Skeletal muscle cell (primary cell): ENCODE results near the gene SCARB1.

Experiments used
- DNase-seq: peaks from one replicate; pipeline ENCODE4 v3.0.0-alpha.2; 2010; ENCODE audit warnings: low read depth
- H3K4me3 ChIP-seq: 2 replicates; pipeline ENCODE4 v1.5.1; 2011; ENCODE audit warnings: low read depth, mild to moderate bottlenecking, control low read depth, low read length, moderate library complexity

SCARB1 gene

DNA sequence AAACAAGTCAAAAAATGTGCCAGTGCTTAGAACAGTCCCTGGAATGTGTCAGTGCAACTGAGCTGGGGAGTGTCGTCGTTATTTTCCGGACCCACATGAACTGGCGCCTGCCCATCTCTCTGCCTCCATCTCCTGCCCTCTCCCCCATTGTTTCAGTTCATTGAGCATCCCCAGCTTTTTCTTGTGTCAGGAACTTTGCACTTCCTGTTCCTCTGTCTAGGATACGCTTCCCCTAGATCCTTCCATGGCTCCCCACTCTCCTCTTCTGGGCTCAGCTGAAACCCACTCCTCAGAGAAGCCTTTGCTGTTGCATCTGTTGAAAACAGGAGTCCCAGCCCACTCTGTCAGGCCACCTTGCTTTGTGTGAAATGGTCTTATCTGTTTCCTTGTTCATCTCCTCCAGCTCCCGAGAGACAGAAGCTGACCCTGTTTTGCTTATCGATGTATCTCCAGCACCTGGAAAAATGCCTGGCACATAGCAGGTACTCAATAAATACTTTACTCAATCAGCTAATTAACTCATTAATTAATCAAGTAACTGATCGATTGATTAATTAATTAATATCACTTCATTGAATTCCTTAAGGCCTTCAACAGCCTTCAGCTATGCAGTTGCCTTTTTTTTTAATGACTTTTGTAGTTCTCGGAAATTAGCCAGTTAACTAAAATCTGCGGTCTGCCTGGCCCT, 2.7 kb upstream of the SCARB1 start:
- H3K4me3 ChIP-seq, result no peak overlapping the region
- no peak for DNase-seq

DNA sequence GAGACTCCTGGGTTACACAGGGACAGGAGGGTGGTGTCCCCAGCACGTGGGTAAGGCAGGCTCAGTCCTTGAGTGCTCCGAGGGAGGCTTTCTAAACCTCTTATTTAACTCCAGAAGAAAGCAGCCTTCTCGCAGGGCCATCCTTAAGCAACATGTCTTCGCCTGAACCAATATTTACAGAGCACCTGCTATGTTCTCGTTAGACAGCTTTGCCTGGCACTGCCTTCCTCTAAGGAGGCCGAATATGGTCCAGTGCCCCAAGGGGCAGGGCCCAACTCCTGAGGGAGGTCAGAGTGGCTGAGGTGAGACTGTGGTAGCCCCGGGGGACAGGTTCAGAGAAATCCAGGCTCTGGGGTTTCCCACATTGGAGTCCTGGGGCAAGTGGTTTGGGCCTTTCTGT, 2.1 kb upstream of the SCARB1 start:
- no peak overlapping the region for H3K4me3 ChIP-seq
- no peak for DNase-seq

DNA sequence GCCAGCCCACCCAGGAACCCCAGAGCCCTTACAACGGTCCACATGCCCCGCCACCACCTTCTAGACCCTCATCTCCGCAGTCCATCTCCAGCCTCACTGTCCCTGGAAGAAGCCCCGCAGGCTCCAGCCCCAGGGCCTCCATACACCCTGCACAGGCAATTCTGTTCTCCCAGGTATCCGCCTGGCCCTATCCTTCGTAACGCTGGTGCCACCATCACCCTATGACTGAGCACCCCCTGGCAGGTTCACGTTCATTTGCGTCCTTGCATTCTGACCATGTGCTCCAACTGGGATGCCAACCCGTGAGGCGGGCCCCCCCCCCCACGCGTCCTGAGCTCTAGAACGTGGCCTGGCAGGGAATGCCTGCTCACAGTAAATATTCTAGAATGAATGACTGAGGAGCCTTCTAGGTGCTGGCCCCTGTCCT, 675 bp upstream of the SCARB1 start:
- DNase-seq, result no peak
- H3K4me3 ChIP-seq, result peak overlapping the region; percentile 35

DNA sequence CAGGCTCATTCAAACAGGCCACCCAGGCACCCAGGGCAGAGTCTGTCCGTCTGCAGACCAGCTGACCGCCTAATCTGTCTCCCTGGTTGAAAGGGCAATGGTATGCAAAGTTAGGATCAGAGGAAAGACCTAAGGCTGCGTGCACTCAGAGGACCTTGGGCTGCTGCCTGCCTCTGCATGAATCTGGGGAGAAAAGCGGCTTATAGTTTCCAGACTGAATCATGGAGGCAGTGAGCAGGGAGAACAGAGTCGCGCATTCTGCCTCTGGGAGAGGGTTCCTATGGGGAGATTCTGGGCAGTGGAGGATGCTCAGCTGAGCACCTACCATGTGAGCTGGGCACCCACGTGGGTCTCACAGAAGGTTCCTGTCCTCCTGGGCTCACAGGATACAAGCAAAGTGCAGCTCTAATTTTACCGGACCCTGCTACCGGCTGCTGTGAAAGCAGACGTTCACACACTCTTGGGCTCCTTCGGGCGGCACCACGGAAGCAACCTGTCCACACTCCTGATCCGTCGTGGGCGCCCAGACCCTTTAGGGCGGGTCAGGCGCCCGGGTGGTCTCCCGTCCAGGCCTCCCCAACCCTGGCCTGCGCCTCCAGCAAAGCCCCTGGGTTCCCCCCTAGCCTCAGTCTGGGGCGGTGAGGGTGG, 772 bp downstream of the SCARB1 start:
- no peak for DNase-seq
- peak overlapping the region; percentile 72 for H3K4me3 ChIP-seq

DNA sequence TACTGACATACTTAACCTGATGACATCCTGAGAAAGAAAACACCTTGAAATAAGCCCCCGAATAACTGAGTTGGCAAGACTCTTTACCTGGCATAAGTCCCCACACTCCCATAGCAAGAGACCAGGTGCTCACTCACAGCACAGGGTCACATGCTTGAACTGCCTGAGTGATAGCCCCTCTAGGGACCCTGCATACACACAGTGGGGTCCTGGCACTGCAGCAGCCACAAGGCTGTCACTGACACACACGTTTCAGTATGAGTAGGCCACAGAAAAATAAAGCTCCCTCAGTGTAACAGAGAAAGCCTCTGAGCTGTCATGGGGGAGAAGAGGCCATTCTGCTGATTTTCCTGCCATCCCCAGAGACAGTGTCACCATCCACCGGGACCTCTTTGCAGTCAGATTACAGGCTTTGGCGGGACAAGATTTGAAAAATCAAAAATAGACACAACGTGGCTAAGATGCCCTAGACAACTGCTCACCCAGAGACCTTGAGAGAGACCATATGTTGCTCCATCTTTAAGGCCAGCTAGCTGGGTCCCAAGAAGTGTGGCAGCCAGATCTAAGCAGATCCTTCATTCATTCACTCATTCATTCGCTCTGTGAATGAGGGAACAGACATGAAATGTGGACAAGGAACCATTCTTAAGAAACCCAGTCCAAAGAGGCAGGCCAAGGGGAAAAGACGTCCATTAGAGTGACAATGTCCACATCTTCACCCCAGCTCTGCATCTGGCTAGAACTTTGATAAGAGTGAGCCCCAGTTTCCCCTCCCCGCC, 1.6 kb downstream of the SCARB1 start:
- DNase-seq, result no peak
- H3K4me3 ChIP-seq, result peak overlapping the region; percentile 72

DNA sequence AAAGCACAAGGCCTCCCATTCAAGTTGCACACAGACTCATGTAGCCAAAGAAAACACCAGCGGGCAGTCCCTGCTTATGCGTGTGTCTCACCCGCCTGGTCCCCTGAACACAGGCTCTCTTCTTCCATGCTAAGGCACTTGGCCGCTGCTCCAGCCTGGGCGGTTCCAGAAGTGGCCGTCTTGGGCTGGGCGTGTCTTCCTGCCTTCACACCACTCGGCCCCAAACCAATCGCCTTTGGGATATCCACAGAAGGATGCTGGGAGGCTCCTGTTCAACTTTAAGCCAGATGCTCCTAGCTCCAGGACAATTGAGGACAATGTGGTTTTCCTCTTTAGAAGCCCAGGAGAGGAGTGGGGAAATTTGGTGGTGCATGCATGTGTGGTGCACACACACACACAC, 2.2 kb downstream of the SCARB1 start:
- peak; percentile 37 for DNase-seq
- no peak overlapping the region for H3K4me3 ChIP-seq

DNA sequence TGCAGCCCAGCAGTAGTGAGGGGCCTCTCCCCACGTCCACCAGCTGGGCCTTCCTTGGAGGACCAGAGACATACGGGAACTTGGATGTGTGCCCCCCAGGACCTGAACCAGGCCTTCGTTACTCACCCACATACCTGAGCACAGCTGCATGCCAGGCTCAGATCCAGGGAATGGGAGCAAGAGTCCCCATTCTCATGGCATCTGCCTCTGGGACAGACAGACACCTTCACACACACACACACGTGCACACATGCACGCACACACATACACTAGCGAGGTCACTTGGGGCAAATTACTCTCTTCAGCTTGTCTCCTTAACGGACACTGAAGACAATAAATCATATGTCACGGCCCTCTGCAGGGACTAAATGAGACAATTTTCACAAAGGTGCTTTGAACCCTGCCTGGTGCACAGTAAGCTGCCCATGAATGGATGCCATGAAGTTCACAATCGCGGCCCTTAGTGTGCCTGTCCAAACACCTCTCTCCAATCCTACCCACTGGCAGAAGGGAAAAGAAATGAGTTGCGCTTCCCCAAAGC, 5.7 kb downstream of the SCARB1 start:
- no peak for DNase-seq
- no peak overlapping the region for H3K4me3 ChIP-seq

DNA sequence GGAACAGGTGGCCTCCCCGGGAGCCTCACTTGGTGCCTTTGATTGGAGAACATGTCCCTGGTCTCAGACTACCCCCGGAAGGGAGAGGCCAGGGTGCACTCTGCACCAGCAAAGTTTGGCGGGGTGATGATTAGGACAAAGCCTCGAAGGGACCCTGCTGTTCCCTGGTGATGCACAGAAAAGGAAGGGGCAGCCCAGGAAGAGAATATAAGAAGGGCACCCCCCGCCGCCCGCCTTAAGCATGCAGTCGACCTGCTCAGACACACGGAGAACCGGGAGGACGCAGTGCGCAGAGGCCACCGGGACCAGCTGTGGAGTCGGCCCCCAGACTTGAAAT, 6.9 kb downstream of the SCARB1 start:
- no peak for DNase-seq
- H3K4me3 ChIP-seq, result no peak overlapping the region

DNA sequence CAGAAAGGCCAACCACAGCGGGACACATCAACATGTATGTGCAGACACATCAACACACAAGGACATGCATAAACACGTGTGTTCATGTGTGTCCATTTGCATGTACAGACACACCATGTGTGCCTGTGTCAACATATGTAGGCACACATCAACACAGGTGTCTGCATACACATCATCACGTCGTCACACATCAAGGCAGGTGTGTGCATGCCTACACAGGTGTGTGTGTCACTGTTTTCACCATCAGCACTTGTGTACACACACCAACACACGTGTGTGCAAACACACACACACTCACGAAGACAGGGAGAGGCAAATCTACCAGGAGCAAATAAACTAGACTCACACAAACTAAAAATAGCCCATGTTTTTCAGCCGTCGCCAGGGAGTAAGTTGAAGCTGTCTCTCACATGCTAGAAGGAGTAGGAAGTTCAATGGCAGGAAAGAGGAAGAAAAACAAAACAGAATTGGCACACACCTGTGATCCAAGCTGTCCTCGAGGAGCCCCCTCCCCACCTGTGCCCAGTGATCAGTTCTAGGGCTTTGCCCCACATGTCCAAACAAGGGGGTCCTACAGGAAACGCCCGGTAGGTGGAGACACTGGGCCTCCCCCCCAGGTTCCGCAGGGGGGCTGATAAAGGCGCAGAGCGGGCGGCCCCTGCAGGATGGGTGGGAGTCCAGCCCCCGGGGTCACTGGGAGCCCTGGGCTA, 7.4 kb downstream of the SCARB1 start:
- no peak for DNase-seq
- no peak overlapping the region for H3K4me3 ChIP-seq

DNA sequence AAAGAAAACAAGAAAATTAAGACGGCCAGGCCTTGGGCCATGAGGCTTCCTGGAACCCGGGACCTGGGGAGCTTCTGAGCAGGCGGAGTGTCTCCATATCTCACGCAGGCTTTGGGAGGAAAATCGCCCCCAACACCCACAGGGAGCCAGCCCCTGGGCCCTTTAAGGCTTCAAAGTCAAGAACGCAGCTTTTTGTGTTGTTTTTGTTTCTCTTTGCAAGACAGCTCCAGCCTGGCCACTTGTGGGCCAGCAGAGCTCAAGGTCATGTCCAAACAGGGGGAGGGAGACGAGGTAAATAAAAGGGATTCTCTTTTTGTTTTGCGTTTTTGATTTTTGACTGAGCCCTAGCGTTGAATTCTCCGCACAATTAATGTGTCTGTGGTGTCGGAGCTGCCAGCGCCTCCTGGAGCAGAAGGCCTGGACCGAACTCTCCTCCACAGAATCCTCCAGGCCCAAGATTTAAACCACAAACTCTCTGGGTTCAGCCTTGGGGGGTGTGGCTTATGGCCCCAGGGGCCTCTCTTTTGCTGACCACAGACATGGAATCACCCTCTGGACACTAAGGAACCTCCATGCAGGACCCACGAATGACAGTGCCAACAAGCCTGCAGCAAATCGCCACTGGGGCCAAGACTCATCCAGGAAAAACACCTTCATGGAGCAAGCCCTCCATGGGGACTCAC, 8.2 kb downstream of the SCARB1 start:
- no peak for DNase-seq
- no peak overlapping the region for H3K4me3 ChIP-seq

DNA sequence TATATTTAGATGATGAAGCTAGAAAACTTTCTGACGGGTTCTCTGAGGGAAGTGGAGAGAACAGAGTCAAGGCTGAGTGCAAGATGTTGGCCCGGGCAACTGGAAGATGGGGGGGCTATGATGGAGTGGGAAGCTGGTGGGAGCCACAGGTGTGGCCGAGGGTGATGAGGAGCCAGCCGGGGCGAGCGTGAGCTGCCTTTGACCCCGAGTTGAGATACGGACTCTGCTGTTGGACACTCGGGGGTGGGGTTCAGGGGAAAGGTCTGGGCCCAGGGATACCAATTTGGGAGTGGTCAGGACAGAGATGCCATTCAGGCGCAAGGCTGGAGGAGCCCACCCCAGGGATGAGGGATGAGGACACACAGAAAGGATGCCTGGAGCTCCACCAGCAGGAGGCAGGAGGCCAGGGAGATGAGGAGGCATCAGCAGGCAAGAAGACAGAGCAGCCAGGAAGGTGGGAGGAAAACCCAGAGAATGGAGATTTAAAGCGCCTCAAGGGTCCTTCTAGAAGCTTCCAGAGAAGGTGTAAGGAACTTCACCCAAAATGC, 9.0 kb downstream of the SCARB1 start:
- DNase-seq, result no peak
- no peak overlapping the region for H3K4me3 ChIP-seq

DNA sequence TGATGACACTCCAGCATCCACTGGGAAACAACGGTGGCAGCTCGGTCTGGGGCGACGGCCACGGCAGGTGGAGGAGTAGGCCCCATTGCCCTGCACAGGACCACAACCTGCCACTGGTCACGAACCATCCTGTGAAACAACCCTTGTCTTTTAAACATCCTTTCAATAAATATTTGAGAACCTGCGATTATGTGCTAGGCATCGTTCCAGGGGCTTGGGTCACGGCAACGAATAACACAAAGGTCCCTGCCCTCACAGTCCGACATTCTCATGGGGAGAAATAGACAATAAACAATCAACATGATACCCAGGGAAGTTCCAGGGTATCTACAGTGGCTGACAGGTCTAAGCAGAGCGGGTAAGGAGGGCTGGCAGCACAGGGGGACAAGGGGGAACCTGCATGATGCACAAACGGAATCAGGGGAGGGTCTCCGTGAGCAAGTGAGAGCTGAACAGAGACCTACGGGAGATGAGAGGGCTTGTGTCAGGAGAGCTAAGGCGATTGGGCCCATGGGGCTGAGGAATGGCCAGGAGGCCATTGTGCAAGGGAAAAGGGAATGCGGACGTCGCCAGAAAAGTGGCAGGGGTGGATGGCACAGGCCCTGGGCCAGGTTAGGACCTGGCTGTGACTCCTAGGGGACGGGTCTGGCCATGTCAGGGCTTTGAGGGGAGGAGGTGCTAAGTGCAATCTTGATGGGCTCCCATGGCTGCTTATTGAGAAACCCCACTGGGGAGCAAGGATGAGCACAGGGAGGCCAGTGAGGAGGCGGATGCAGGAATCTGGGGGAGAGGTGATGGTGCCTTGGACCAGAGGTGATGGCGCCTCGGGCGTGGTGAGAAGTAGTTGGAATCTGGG, 9.7 kb downstream of the SCARB1 start:
- H3K4me3 ChIP-seq, result no peak overlapping the region
- no peak for DNase-seq

DNA sequence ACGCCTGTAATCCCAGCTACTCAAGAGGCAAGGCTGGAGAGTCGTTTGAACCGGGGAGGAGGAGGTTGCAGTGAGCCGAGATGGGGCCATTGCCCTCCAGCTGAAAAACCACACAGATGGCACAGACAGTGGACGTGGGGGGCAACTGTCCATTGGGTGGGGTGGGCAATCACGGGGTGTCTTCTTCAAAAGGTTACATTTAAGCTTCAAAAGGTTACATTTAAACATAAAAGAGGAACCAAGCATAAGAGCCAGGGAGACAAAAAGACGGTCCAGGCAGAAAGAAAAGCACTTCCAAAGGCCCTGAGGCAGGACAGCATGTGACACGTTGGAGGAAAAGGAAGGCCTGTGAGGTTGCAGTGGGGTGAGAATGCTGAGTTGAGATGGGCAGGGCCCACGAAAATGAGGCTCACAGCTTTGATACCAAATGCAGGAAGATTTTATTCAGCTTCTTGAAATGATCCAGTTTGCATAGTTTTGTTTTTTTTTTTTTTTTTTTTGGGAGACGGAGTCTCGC, 10.7 kb downstream of the SCARB1 start:
- H3K4me3 ChIP-seq, result no peak overlapping the region
- no peak for DNase-seq

DNA sequence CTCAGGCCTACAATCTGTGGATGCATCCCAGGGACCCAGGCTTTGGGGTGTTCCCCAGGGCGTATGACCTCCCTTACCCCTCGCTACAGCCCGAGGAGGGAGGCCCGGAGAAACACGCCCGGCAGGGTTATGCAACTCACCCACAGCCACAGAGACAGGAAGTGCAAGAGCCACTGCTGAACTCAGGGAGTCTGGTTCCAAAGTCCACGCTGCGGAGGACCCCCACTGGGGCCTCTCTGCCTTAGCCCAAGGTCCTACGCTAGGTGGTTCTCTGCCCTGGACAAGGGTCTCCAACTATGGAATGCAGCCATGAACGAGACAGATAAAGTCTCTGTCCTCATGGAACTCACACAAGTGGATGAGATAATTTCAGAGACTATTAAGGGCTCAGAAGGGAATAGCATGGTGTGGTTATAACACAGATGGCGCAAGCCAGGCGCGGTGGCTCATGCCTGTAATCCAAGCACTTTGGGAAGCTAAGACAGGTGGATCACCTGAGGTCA, 11.3 kb downstream of the SCARB1 start:
- no peak for DNase-seq
- H3K4me3 ChIP-seq, result no peak overlapping the region

DNA sequence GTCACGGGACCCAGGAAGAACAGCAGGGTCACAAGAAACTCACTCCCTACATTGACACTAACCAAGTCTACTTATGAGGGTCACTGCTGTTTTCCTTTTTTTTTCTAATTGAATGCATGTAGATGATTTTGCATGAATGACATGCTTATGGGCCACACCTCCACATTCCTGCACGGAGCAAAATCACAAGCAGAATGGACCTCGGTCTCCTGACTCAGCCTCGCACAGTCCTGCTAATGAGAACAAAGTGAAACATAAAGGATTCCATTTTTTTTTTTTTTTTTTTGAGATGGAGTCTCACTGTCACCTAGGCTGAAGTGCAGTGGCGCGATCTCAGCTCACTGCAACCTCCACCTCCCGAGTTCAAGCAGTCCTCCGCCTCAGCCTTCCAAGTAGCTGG, 12.3 kb downstream of the SCARB1 start:
- DNase-seq, result no peak
- no peak overlapping the region for H3K4me3 ChIP-seq

DNA sequence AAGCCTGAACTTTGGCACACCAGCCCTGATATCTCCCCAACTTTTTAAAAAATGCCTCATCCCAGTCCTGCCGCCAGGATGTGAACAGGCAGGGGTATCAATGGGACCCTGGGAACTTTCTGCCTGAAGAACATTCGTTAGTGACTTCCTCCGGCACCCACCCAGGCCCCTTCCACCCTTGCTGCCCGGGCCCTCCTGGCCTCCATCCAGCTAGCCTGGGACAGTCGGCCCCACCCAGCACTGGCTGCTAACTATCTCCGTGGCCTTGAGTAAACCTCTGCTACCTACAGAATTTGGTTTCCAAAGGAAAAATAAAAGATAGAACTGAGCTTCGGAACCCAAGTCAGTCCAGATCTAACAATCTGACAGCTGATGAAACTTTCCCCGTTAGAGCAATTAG, 14.3 kb downstream of the SCARB1 start:
- DNase-seq, result no peak
- no peak overlapping the region for H3K4me3 ChIP-seq

DNA sequence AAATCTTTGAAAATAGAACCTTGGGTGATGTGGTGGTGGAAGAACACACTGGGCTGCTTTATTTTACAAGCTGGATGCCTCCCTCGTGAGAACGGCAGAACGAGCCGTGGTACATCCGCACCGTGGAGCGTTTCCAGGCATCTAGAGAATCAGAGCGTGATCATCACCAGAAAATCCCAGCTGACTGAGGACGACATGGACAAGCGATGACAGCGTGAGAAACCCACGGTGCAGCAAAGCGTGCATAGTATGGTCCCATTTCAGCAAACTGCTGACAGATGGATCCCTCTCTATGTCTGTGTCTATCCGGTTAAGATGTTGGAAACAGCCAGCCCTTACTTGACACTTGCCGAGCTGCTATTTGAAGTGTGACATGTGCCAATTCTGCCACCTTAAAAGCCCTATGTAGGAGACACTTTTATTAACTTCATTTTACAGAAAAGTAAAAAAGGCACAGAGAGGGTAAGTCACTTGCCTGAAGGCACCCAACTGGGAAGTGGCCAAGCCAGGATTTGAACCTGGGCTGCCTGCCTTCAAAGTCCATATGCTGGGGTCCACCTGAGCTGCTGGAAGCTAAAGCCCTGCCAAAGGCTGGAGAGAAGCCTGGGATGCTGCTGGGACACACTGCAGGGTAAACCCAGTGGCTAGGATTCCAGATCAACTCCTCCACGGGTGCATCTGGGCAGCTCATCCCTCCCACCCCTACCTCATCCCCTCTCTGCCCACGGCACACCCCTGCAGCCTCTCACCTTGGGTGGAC, 14.9 kb downstream of the SCARB1 start:
- no peak for DNase-seq
- no peak overlapping the region for H3K4me3 ChIP-seq
